Hepatocyte (in vitro differentiated cells): ENCODE results near the gene PPP1R14B. TPM values are rescaled to one million over a fixed set of nuclear protein-coding genes. Genes with fewer than 3 reads are reported as not detected.

ENCODE experiments used
- DNase-seq: peaks from one replicate; pipeline ENCODE4 v3.0.0-alpha.2; 2016; ENCODE audit warnings: low spot score
- H2AFZ ChIP-seq: fragments of 200-600 bp; sonication (generic); 2 replicates; pipeline ENCODE4 v1.6.0; 2016; ENCODE audit warnings: antibody characterized with exemption, mild to moderate bottlenecking
- H3K27ac ChIP-seq: fragments of 200-600 bp; sonication (generic); 2 replicates; pipeline ENCODE4 v1.5.1; 2016; ENCODE audit warnings: mild to moderate bottlenecking
- H3K27me3 ChIP-seq: fragments of 200-600 bp; sonication (generic); 2 replicates; pipeline ENCODE4 v1.6.1; 2016
- H3K36me3 ChIP-seq: fragments of 200-600 bp; sonication (generic); replicated peaks from 2 replicates; pipeline ENCODE4 v1.5.1; 2016; ENCODE audit warnings: low read depth; ENCODE audit not compliant: insufficient read depth
- H3K4me1 ChIP-seq: fragments of 200-600 bp; sonication (generic); 2 replicates; pipeline ENCODE4 v1.5.1; 2016; ENCODE audit warnings: mild to moderate bottlenecking, moderate library complexity; ENCODE audit not compliant: insufficient read depth
- H3K4me2 ChIP-seq: fragments of 200-600 bp; sonication (generic); 2 replicates; pipeline ENCODE4 v1.6.0; 2016
- H3K4me3 ChIP-seq: fragments of 200-600 bp; sonication (generic); 2 replicates; pipeline ENCODE4 v1.5.1; 2016; ENCODE audit warnings: mild to moderate bottlenecking
- H3K79me2 ChIP-seq: fragments of 200-600 bp; sonication (generic); 2 replicates; pipeline ENCODE4 v1.6.0; 2017; ENCODE audit warnings: mild to moderate bottlenecking
- H3K9me2 ChIP-seq: fragments of 200-600 bp; sonication (generic); replicated peaks from 2 replicates; pipeline ENCODE4 v1.6.0; 2017; ENCODE audit warnings: mild to moderate bottlenecking; ENCODE audit not compliant: insufficient read depth
- H3K9me3 ChIP-seq: fragments of 200-600 bp; sonication (generic); 2 replicates; pipeline ENCODE4 v1.5.1; 2016; ENCODE audit warnings: low read depth, mild to moderate bottlenecking
- H4K20me1 ChIP-seq: fragments of 200-600 bp; sonication (generic); 2 replicates; pipeline ENCODE4 v1.6.0; 2016; ENCODE audit warnings: mild to moderate bottlenecking; ENCODE audit not compliant: insufficient read depth, poor library complexity, severe bottlenecking
- EZH2 ChIP-seq: fragments of 200-600 bp; sonication (generic); IDR thresholded peaks from 2 replicates; pipeline ENCODE4 v1.6.1; 2016; ENCODE audit warnings: antibody characterized with exemption, mild to moderate bottlenecking, borderline replicate concordance
- EZH2phosphoT487 ChIP-seq: fragments of 200-600 bp; sonication (generic); IDR thresholded peaks from one replicate; pipeline ENCODE4 v1.6.1; 2018; ENCODE audit warnings: antibody characterized with exemption, mild to moderate bottlenecking, low read depth, moderate library complexity; ENCODE audit not compliant: unreplicated experiment, severe bottlenecking
- WGBS: methylation state at CpG from one replicate; pipeline ENCODE4 v1.1.6; 2016; ENCODE audit warnings: low lambda C conversion rate; ENCODE audit errors: missing lambda C conversion rate; 5-methylcytosine and 5-hydroxymethylcytosine counted together
- polyA plus RNA-seq: library from polyadenylated mRNA; unstranded; fragments of >200 nt; fragmentation: Nextera tagmentation; extraction: Ambion mirVana; gene quantifications from 2 replicates; pipeline ENCODE4 v1.2.1, GENCODE V29; 2016
- total RNA-seq: library from RNA; depleted of rRNA; stranded (reverse); fragments of >200 nt; gene quantifications from 2 replicates; pipeline ENCODE4 v1.2.3, GENCODE V29; 2014
- TF ChIP-seq, protein P1 (sequence below): fragments of 200-600 bp; sonication (generic); IDR thresholded peaks from 2 replicates; pipeline ENCODE4 v1.5.1; 2016; ENCODE audit warnings: antibody characterized with exemption, mild to moderate bottlenecking; ENCODE audit not compliant: poor library complexity

Gene PPP1R14B
- total and polyA plus RNA-seq, 2 experiments from 2014 or later = 86.8 to 229 TPM

DNA sequence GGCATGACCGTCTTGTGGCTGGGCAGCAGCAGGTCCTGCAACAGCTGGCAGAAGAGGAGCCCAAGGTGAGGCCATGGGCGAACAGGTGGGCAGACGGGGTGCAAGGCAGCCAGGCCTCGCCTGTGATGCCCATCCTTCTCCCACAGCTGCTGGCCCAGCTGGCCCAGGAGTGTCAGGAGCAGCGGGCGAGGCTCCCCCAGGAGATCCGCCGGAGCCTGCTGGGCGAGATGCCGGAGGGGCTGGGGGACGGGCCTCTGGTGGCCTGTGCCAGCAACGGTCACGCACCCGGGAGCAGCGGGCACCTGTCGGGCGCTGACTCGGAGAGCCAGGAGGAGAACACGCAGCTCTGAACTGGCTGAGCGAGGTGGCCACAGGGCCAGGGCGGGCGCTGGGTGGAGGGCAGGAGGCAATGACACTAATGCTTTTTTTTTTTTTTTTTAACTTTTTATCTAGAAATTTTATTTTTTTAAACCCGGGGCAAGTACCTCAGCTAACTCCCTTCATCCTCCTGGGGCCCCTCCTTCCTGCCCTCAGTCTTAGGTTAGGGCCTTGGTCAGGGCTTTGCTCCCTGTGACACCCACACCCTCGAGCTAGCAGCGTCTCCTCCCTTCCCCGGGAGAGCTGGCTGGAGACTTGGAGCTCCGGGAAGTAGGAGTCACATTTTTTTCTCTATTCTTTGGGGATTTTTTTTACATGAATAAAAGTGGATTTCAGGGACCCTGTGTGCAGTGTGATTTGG is 20.6 kb upstream of the PPP1R14B start:
- Histone ChIP-seq H3K27me3 (no peaks in the 10 kb centered on the region), H3K9me3 (no peaks in the 10 kb centered on the region), H3K36me3 (no peaks in the 10 kb centered on the region), H2AFZ (no peak overlapping the region), H3K9me2 (no peaks in the 10 kb centered on the region), H3K4me3 (no peak overlapping the region), H3K4me1 (peaks cover 20% of the 10 kb centered on the region), H3K27ac (peak overlapping the region; percentile 87), H3K4me2 (no peak overlapping the region), H3K79me2 (peaks cover 8% of the 10 kb centered on the region), H4K20me1 (no peaks in the 10 kb centered on the region)
- no peak for DNase-seq
- TF ChIP-seq EZH2phosphoT487 = no peak
- TF ChIP-seq, protein P1, sequence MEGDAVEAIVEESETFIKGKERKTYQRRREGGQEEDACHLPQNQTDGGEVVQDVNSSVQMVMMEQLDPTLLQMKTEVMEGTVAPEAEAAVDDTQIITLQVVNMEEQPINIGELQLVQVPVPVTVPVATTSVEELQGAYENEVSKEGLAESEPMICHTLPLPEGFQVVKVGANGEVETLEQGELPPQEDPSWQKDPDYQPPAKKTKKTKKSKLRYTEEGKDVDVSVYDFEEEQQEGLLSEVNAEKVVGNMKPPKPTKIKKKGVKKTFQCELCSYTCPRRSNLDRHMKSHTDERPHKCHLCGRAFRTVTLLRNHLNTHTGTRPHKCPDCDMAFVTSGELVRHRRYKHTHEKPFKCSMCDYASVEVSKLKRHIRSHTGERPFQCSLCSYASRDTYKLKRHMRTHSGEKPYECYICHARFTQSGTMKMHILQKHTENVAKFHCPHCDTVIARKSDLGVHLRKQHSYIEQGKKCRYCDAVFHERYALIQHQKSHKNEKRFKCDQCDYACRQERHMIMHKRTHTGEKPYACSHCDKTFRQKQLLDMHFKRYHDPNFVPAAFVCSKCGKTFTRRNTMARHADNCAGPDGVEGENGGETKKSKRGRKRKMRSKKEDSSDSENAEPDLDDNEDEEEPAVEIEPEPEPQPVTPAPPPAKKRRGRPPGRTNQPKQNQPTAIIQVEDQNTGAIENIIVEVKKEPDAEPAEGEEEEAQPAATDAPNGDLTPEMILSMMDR = no peak
- TF ChIP-seq EZH2 = no peak
- WGBS = 92% methylated on average over 27 of the region's 27 CpGs

DNA sequence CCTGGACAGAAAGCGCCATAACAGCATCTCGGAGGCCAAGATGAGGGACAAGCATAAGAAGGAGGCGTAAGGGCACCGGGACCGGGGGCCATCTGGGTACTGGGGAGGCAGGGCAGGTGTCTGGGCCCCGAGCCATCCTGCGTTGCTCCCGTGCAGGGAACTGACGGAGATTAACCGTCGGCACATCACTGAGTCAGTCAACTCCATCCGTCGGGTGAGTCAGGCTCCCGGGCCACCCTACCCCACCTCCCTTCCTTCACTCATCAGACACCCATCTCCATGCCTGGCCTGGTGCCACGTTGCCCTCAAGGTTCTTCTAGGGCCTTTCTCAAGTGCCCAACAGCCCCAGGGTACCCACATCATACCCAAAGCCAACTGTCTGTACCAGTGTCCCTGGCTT is 19.6 kb upstream of the PPP1R14B start:
- no peaks in the 10 kb centered on the region for H4K20me1 ChIP-seq
- no peak overlapping the region for H2AFZ ChIP-seq
- no peak overlapping the region for H3K4me3 ChIP-seq
- no peaks in the 10 kb centered on the region for H3K36me3 ChIP-seq
- no peak overlapping the region for H3K27ac ChIP-seq
- TF ChIP-seq EZH2phosphoT487 (no peak), EZH2 (no peak)
- H3K4me1 ChIP-seq = peaks cover 12% of the 10 kb centered on the region
- no peak for DNase-seq
- no peaks in the 10 kb centered on the region for H3K9me2 ChIP-seq
- H3K79me2 ChIP-seq = no peaks in the 10 kb centered on the region
- 92% methylated on average over 15 of the region's 15 CpGs for WGBS
- no peaks in the 10 kb centered on the region for H3K9me3 ChIP-seq
- H3K27me3 ChIP-seq = no peaks in the 10 kb centered on the region
- H3K4me2 ChIP-seq = no peak overlapping the region

DNA sequence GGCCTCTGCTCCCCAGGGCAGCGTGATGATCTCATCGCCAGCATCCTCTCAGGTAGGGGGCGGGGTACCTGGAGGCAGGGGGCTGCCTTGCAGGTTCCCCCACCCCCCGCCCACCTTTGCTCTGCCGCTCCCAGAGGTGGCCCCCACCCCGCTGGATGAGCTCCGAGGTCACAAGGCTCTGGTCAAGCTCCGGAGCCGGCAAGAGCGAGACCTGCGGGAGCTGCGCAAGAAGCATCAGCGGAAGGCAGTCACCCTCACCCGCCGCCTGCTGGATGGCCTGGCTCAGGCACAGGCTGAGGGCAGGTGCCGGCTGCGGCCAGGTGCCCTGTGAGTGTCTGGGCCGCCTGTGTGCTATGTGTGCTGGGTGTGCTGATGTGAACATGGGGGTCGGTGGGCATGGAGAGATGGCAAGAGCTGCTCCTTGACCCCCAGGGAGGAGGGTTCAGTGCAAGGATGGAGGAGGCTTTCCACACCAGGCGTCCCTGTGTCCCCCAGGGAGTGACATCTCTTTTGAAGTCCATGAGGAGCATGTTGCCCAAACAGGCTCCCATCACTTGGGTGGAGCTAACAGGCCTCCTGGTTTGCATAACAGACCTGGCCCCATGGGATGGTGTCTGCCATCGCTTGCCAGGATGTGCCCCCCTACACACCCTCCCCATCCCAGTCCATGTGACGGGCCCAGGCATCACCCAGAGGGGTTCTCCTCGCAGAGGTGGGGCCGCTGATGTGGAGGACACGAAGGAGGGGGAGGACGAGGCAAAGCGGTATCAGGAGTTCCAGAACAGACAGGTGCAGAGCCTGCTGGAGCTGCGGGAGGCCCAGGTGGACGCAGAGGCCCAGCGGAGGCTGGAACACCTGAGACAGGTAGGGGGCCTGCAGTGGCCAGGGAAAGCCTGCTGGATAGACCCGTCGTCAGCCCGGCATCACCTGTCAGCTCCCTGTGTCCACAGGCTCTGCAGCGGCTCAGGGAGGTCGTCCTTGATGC is 18.7 kb upstream of the PPP1R14B start:
- 89% methylated on average over 19 of the region's 35 CpGs for WGBS
- Histone ChIP-seq H3K27ac (no peak overlapping the region), H3K9me3 (no peaks in the 10 kb centered on the region), H3K4me3 (no peak overlapping the region), H3K4me2 (no peak overlapping the region), H3K9me2 (no peaks in the 10 kb centered on the region), H2AFZ (no peak overlapping the region), H4K20me1 (no peaks in the 10 kb centered on the region), H3K27me3 (no peaks in the 10 kb centered on the region), H3K36me3 (no peaks in the 10 kb centered on the region), H3K4me1 (peaks cover 12% of the 10 kb centered on the region), H3K79me2 (no peaks in the 10 kb centered on the region)
- DNase-seq = no peak
- TF ChIP-seq, protein P1 = no peak
- no peak for TF ChIP-seq EZH2
- no peak for TF ChIP-seq EZH2phosphoT487

DNA sequence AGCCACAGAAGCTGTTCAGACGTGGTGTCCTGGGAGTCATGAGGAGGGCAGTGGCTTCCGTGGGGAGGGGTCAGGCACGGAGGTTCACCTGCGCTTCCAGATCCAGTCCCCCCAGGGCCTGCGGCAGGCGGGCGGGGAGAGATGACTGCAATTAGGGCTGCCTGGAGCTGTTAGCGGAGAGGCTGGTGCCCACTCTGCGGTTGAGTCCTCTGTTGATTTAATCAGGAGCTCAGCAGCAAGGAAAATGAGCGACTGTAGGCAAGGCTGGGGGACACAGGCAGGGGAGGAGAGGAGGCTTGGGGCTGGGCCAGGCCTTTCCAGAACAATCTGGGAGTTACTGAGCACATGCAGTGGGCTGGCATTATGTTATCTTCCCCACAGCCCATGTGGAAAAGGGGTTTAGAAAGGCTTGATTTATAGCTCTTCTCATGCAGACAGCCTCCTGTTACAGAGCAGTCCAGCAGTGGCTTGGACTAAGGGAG is 17.7 kb upstream of the PPP1R14B start:
- H2AFZ ChIP-seq = no peak overlapping the region
- H3K27me3 ChIP-seq = no peaks in the 10 kb centered on the region
- peaks cover 12% of the 10 kb centered on the region for H3K4me1 ChIP-seq
- H3K36me3 ChIP-seq = no peaks in the 10 kb centered on the region
- H4K20me1 ChIP-seq = no peaks in the 10 kb centered on the region
- 84% methylated on average over 10 of the region's 10 CpGs for WGBS
- no peaks in the 10 kb centered on the region for H3K9me3 ChIP-seq
- no peaks in the 10 kb centered on the region for H3K79me2 ChIP-seq
- DNase-seq = no peak
- no peak overlapping the region for H3K27ac ChIP-seq
- no peak overlapping the region for H3K4me2 ChIP-seq
- no peak overlapping the region for H3K4me3 ChIP-seq
- no peaks in the 10 kb centered on the region for H3K9me2 ChIP-seq
- TF ChIP-seq, protein P1 = no peak
- TF ChIP-seq EZH2 (no peak), EZH2phosphoT487 (no peak)
